HepG2 (cell line): ENCODE data around the gene RASGRP2.

Experiments
- CBFB ChIP-seq: sonication (generic); formaldehyde crosslinking; IDR thresholded peaks from 2 replicates; pipeline ENCODE4 v1.4.0; 2020; ENCODE audit warnings: missing genetic modification reagents
- ZNF644 ChIP-seq: IDR thresholded peaks from 2 replicates; pipeline ENCODE4 v1.6.1; 2016; ENCODE audit warnings: low read depth

- TF ChIP-seq ZNF644 (CRISPR knock-in tag) (no peak), CBFB (CRISPR knock-in tag) (no peak)
Measured at GRCh38 chr11:64791781-64792291, 47.9 kb upstream of the RASGRP2 start.
